GM19468 (cell line): Measurements from ENCODE around the gene JAG2.

Experiments
- ATAC-seq: cut with Tn5 transposase; IDR thresholded peaks from one replicate; pipeline ENCODE4 v1.9.1; 2021; ENCODE audit warnings: mild to moderate bottlenecking, moderate library complexity, moderate number of reproducible peaks; ENCODE audit not compliant: unreplicated experiment; ENCODE audit errors: extremely low read depth

The JAG2 gene

GRCh38 chr14:105142651-105143450 lies 25.7 kb downstream of the JAG2 start:
- ATAC-seq: no peak

- no peak for ATAC-seq
These were observed 26.9 kb downstream of the JAG2 start for GRCh38 chr14:105141486-105142281.

DNA sequence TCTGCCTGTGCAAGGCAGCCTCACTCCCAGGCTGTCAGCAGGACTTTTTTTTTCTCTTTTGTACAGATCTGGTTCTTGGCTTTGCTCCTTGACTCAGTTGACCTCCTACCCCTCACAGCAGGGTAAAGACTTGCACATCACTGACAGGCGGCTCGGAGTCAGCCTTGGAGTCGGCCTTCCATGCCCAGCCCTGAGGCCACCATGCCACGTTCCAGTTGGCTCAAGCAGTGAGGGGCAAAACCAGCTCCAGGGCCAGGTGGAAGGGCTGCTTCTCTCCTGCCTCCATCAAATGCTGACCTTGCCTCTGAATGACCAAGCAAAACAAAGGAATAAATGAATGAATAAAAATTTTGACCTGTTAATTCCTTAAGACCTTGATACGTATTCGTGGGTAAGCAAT lies 27.6 kb downstream of the JAG2 start:
- no peak for ATAC-seq

DNA sequence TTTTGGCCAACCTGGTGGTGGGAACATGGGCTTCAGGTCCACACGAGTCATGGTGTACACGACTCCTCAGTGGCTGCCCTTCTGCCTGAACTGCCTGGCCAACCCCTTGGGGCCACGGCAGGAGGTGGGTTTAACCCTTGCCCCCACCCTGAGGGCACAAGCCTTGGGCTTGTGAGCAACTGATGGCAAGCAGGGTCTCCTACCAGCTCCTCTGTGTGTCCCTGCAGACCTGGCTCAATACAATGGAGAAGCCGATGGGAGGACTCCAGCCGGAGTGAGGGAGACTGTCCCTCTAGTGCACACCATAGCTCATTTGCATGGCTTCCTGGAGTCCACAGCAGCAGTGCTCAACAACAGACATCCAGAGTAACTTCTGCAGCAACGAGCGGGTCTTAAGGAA lies 28.0 kb downstream of the JAG2 start:
- no peak for ATAC-seq

DNA sequence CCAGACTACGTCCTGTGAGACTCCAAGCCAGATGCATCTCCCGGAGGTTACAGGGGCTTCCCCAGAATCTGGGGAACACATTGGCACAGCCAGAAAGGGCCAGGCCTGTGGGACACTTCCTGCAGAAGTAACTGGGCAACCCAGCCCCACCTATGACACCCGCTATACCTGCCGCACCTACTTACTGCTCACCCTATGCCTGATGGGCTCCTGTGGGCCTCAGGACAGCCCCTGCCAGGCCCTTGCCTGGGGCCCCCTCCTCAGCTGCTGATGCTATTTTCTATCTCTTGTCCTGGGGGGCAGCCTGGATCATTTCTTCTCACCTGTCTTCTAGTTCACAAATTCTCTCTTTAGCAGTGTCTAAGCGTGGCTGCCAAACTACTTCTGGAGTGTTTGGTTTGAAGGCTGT lies 28.7 kb downstream of the JAG2 start:
- no peak for ATAC-seq

DNA sequence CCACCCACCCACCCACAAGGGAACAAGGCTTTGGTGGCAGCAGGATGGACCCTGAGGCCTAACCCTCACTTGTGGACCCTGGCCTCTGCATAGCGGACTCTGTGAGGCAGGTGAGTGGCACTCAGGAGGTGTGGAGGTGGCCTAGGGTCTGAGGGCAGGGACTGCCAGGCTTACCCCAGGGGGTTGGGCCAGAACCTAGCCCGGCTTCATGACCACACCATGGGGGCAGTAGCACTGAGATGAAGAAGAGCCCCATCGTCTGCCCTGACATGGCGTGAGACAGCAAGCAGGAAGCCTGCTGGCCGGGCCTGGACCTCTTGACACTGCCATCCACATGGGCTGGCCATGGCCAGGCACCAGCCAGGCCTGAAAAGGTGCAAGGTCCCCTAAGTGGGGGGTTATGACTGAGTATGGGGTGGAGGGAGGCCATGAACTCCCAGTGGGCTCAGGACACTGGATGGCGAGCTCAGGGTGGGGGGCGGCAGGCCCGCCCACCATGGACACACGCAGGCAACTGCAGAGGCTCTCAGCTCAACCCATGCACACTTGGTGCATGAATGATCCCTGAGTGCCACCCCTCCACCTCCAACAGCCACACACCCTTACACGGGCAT lies 29.3 kb downstream of the JAG2 start:
- ATAC-seq: no peak

DNA sequence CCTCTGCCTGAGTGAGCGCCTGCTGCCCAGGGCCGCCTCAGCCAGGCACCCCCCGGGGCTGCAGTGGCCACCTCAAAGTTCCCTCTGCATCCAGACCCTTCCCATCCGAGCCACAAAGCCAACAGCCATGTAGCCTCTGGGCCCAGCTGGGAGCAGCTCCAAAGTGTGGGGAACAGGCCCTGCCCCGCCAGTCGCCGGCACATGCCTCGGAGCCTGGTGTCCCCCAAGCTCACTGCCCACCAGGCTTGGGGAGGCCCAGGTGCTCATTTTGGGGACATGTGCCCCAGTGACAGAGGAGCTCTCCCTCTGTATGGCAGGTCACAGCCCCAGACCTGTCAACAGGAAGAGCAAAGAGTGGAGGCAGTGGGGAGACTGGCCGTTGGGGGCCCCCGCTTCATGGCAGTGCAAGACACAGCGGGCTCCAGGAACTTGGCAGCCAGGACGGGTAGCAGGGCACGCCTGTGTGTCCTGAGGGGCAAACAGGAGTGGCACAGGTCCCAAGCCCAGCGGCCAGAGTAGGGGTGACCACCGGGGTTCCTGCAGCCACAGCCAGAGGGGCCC lies 29.9 kb downstream of the JAG2 start:
- no peak for ATAC-seq

- ATAC-seq: no peak
These were observed 30.5 kb downstream of the JAG2 start for GRCh38 chr14:105138021-105138541.

DNA sequence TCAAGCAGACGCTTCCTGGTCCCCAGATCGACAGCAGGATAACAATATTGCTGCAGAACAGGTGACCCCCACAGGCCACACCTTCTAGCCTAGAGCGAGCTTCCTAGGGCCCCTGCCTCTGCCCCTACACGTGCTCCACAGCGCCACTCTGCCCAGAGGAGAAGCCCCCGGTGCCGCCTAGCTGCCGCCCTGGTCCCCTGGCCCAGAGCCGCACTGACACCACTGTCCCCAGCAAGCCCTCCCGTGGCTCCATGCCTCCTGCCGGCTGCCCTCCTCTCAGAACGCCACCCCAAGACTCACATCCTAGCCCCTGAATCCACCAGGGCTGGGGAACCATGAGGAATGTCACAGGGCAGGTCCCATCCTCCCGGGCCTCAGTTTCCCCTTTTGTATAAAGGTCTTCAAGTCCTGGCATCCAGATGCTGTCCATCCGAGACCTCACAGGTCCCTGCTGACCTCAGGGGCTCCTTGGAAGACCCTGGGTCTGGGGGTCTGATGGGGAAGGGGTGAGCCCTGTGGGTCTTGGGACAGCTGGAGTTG lies 31.0 kb downstream of the JAG2 start:
- ATAC-seq: no peak

- ATAC-seq: no peak
These were observed 31.9 kb downstream of the JAG2 start for GRCh38 chr14:105136401-105137322.

DNA sequence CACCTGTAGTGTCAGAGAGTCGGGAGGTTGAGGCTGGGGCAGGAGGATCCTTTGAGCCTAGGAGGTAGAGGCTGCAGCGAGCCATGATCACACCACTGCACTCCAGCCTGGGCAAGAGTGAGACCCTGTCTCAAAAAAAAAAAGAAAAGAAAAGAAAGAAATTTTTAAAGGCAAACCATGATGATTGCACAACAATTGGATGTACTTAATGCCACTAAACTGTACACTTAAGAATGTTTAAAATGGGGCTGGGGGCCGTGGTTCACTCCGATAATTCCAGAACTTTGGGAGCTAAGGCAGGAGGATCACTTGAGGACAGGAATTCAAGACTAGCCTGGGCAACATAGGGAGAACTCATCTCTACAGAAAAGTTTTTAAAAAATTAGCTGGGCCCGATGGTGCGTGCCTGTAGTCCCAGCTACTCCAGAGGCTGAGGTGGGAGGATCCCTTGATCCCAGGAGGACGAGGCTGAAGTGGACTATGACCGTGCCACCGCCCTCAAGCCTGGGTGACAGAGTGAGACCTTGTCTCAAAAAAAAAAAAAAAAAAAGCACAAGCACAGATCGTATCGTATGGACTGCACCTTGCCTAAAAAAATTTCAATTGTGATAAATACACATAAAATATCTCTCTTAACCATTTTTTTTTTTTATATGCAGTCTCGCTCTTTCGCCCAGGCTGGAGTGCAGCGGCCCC lies 32.7 kb downstream of the JAG2 start:
- no peak for ATAC-seq

DNA sequence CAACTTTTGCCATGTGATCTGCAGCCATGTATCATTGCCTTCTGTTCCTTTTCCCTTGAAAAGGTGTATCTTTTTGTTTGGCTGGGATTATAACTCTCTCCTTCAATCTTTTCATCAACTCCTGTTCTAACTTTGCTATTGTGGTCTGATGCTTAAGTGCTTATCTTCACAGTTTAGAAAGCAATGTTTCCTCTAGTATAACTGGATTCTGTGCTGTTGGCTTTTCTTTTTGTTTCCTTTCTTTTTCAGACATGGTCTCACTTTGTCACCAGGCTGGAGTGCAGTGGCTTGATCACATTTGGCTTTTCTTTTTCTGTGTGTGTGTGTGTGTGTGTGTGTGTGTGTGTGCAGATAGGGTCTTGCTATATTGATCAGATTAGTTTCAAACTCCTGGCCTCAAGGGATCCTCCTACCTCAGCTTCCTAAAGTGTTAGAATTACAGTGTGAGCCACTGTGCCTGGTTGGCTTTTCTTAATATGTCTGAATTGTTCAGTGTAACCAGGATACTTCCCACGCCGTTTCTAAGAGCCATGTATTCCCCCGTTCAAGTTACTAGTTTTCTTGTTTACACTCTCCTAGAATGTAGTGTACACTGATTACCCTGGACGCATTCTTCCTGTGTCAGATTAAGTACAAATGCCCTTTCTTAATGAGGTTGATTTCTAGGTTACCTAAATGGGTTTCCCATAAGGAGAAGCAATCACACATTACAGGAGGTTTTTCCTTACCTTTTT lies 35.5 kb downstream of the JAG2 start:
- no peak for ATAC-seq

GRCh38 chr14:105131241-105131640 lies 37.3 kb downstream of the JAG2 start:
- ATAC-seq: no peak

- no peak for ATAC-seq
These were observed 40.5 kb downstream of the JAG2 start for GRCh38 chr14:105128059-105128458.

GRCh38 chr14:105126981-105127329 lies 41.6 kb downstream of the JAG2 start:
- ATAC-seq: no peak

GRCh38 chr14:105126126-105126980 lies 42.2 kb downstream of the JAG2 start:
- no peak for ATAC-seq

DNA sequence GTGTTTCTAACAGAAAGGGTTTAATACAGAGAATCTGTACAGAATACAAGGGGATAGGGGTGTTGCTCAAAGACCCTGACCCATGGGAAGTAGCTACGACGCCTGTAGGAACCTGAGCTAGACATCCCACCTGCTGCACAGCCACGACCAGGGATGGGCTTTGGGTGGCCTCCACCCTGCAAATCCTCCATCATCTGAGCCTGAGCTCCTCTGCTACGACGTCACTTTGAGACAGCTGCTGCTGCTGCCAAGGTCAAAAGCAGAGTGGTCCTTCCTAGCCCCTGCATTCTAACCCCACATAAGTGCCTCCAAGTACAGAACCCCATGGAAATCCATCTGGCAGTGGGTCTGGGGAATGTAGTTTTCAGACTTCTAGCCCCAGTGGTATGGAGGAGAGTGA lies 43.8 kb downstream of the JAG2 start:
- no peak for ATAC-seq
